ENCODE results near the gene ATP11B.

DNA sequence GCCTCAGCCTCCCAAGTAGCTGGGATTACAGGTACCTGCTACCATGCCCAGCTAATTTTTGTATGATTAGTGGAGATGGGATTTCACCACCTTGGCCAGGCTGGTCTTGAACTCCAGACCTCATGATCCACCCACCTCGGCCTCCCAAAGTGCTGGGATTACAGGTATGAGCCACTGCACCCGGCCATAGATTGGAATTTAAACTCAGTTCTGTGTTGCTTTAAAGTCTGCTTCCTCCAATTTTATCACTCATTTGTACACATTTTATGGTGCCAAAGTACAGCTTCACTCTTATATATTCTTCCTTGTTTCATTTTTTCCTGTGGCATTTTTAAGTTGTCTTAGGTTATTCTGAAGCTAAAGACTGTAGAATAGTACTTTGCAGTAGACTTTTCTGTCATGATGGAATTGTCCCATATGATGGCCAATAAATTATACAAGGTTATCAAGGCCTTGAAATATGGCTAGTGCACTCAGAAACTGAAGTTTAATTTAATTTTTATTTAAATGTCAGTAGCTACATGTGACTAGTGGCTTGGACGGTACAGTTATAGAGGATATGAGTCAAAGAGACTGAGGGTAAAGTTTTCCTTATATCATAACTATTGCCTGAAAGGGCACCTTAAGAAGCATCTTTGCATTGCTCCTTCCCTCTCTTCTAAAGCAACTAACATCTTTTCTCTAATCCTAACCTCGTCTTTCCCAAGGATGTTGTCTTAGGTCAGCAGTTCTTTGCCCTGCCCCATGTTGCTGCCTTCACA lies 28.1 kb downstream of the ATP11B start:
- TF ChIP-seq POLR2AphosphoS5 (IDR thresholded peaks at IDR 0.05; ENCODE audit: low read depth, low read length) (no peak), TAF1 (IDR thresholded peaks at IDR 0.05; ENCODE audit: low read depth, low read length) (no peak), POLR2A (IDR thresholded peaks at IDR 0.05; ENCODE audit: low read depth, low read length) (no peak), POU2F2 (IDR thresholded peaks at IDR 0.05; ENCODE audit: low read depth, low read length) (no peak), SPI1 (IDR thresholded peaks at IDR 0.05; ENCODE audit: low read depth, low read length) (no peak), PAX5 (IDR thresholded peaks at IDR 0.05; ENCODE audit: insufficient read depth, low read length, severe bottlenecking) (no peak)

All from GM12891 (cell line).